Neural cell (in vitro differentiated cells): Measurements from ENCODE around the gene CMTM6.

ENCODE experiments used
- EZH2 ChIP-seq: fragments of 200-600, 300-800 bp; shearing (Covaris generic), sonication (generic); IDR thresholded peaks from 2 replicates; pipeline ENCODE4 v1.6.1; 2014; ENCODE audit warnings: antibody characterized with exemption, low read length, borderline replicate concordance, mild to moderate bottlenecking; ENCODE audit not compliant: insufficient read depth, poor library complexity, severe bottlenecking
- MXI1 ChIP-seq: fragments of 450-650 bp; conservative IDR thresholded peaks from 2 replicates; pipeline ENCODE4 v1.6.1; 2014; ENCODE audit warnings: antibody characterized with exemption, mild to moderate bottlenecking; ENCODE audit not compliant: poor library complexity, severe bottlenecking
- POLR2AphosphoS5 ChIP-seq: IDR thresholded peaks from 2 replicates; pipeline ENCODE4 v1.6.1; 2012
- RAD21 ChIP-seq: fragments of 450-650 bp; conservative IDR thresholded peaks from 2 replicates; pipeline ENCODE4 v1.6.1; 2014; ENCODE audit warnings: antibody characterized with exemption, mild to moderate bottlenecking, moderate library complexity
- SMC3 ChIP-seq: fragments of 450-650 bp; conservative IDR thresholded peaks from 2 replicates; pipeline ENCODE4 v1.6.1; 2014; ENCODE audit warnings: antibody characterized with exemption, mild to moderate bottlenecking, moderate library complexity; ENCODE audit not compliant: poor library complexity
- TAF1 ChIP-seq: IDR thresholded peaks from 2 replicates; pipeline ENCODE4 v1.6.1; 2012; ENCODE audit warnings: low read depth
- TF ChIP-seq, protein P1 (sequence below): fragments of 450-650 bp; IDR thresholded peaks from 2 replicates; pipeline ENCODE4 v1.5.1; 2014; ENCODE audit warnings: antibody characterized with exemption, mild to moderate bottlenecking, moderate library complexity; ENCODE audit not compliant: poor library complexity, severe bottlenecking
- TF ChIP-seq, protein P2 (sequence below): IDR thresholded peaks from 2 replicates; pipeline ENCODE4 v1.6.1; 2012; ENCODE audit warnings: borderline replicate concordance

DNA sequence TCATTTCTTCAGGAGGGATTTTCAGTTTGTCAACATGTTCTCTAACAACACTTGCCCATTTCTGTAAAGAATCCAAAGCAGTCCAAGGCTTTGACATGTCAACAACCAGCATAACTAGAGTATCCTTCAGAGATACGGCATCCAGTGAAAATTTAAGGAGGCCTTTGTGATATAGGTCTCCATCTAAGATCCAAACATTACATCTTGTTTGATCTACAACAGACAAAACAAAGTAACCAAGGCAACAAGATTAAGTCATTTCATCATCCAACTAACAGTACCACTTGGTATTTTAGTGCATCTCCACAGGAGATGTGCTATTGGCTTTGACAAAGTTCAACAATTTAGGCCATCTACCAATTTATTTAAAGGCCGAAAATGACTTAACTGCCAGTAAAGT, 42.2 kb upstream of the CMTM6 start:
- no peak for TF ChIP-seq RAD21
- TF ChIP-seq, protein P1, sequence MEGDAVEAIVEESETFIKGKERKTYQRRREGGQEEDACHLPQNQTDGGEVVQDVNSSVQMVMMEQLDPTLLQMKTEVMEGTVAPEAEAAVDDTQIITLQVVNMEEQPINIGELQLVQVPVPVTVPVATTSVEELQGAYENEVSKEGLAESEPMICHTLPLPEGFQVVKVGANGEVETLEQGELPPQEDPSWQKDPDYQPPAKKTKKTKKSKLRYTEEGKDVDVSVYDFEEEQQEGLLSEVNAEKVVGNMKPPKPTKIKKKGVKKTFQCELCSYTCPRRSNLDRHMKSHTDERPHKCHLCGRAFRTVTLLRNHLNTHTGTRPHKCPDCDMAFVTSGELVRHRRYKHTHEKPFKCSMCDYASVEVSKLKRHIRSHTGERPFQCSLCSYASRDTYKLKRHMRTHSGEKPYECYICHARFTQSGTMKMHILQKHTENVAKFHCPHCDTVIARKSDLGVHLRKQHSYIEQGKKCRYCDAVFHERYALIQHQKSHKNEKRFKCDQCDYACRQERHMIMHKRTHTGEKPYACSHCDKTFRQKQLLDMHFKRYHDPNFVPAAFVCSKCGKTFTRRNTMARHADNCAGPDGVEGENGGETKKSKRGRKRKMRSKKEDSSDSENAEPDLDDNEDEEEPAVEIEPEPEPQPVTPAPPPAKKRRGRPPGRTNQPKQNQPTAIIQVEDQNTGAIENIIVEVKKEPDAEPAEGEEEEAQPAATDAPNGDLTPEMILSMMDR = no peak
- no peak for TF ChIP-seq TAF1
- TF ChIP-seq EZH2 = no peak
- TF ChIP-seq MXI1 = no peak
- TF ChIP-seq, protein P2, sequence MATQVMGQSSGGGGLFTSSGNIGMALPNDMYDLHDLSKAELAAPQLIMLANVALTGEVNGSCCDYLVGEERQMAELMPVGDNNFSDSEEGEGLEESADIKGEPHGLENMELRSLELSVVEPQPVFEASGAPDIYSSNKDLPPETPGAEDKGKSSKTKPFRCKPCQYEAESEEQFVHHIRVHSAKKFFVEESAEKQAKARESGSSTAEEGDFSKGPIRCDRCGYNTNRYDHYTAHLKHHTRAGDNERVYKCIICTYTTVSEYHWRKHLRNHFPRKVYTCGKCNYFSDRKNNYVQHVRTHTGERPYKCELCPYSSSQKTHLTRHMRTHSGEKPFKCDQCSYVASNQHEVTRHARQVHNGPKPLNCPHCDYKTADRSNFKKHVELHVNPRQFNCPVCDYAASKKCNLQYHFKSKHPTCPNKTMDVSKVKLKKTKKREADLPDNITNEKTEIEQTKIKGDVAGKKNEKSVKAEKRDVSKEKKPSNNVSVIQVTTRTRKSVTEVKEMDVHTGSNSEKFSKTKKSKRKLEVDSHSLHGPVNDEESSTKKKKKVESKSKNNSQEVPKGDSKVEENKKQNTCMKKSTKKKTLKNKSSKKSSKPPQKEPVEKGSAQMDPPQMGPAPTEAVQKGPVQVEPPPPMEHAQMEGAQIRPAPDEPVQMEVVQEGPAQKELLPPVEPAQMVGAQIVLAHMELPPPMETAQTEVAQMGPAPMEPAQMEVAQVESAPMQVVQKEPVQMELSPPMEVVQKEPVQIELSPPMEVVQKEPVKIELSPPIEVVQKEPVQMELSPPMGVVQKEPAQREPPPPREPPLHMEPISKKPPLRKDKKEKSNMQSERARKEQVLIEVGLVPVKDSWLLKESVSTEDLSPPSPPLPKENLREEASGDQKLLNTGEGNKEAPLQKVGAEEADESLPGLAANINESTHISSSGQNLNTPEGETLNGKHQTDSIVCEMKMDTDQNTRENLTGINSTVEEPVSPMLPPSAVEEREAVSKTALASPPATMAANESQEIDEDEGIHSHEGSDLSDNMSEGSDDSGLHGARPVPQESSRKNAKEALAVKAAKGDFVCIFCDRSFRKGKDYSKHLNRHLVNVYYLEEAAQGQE = no peak
- no peak for TF ChIP-seq SMC3
- no peak for TF ChIP-seq POLR2AphosphoS5
